NCI-H82 (cell line): ENCODE measurements around the gene BCAP31.
"Not testable (repeated sequence)": the region's sequence is repeated elsewhere in the genome, so short reads cannot be mapped to it uniquely, and the experiment has no call there.

Experiments
- DNase-seq: peaks from one replicate; lab custom pipeline; 2025; lab: John Stamatoyannopoulos, UW

Gene BCAP31

GRCh38 chrX:153693216-153694086 is 30.7 kb downstream of the BCAP31 start:
- DNase-seq = no peak

GRCh38 chrX:153692611-153693156 is 31.5 kb downstream of the BCAP31 start:
- DNase-seq = no peak

GRCh38 chrX:153692003-153692402 is 32.2 kb downstream of the BCAP31 start:
- no peak for DNase-seq

DNA sequence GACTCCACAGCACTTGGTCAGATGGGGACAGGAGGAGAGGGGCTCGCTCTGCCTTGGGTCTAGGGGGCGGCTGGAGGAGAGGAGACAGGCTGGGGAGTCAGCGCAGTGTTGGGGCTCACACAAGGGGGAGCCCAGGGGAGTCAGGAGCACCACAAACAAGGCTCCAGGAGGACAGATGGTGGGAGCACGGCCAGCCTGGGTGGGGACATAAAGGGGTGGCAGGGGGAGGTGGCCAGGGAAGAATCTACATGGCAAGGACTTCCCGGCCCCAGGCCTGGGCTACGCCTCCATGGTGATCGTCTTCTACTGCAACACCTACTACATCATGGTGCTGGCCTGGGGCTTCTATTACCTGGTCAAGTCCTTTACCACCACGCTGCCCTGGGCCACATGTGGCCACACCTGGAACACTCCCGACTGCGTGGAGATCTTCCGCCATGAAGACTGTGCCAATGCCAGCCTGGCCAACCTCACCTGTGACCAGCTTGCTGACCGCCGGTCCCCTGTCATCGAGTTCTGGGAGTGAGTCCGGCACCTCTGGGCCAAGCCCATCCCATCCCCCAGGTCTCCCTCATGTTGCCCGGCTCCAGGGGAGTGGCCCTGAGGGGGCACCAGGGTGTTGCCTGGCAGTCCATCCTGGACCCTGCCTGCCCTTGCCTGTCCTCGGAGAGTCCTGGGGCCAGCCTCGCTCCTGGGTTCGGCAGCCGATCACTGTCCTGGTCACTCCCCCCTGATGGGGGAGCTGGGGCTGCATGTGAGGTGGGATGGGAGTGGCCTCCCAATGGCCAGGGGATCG is 33.0 kb downstream of the BCAP31 start:
- DNase-seq = not testable (repeated sequence)

DNA sequence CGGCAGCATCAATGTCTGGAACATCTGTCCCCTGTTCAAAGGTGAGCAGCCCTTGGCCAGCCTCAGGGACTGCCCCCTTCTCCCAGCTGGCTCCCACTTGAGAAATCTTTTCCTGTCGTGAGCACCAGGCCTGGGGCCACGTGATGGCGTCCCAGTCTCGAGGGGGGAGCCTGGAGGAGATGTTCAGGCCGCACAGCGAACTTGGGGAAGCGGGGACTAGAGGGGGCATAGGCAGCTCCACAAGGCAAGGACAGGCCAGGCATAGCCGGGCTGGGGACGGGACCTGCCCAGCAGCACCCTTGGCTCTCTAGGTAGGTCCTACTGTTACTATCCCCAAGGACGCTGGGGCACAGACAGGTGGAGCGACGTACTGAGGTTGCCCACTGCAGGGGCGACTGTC is 33.7 kb downstream of the BCAP31 start:
- DNase-seq = no peak

DNA sequence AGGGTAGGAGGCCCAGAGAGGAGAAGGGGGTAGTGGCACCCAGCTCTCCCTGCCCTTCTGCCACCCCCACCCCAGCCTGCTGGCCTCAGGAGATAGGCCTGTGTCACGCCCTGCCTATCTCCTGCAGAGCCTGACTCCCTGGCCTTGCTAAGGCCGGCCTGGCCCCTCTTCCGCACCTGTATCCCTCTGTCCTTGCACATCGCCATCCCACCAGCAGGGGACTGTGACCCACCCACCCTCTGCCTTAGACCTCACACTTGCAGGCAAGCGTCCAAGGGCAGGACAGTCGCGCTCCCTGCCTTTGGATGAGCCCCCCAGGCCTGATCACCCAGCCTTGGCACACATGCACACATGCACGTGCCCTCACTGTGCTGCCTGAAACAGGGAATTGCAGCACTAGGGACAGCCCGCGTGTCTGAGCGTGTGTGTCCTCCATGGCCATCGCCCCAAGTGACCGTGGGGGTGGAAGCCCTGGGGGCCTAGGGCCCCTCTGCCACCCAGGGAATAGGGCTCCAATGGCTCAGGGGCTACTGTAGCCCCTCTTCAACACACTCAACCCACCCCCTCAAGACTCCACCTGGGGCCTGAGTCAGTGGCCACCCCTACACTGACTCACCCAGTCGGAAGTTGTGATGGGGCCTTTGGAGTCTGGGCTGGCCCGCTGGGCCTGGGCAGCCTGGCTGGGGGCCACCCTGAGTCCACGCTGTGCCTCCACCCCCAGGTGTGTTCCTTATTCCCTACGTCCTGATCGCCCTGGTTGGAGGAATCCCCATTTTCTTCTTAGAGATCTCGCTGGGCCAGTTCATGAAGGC is 34.3 kb downstream of the BCAP31 start:
- peak; percentile 58 for DNase-seq

GRCh38 chrX:153688911-153689590 is 35.1 kb downstream of the BCAP31 start:
- peak; percentile 44 for DNase-seq

DNA sequence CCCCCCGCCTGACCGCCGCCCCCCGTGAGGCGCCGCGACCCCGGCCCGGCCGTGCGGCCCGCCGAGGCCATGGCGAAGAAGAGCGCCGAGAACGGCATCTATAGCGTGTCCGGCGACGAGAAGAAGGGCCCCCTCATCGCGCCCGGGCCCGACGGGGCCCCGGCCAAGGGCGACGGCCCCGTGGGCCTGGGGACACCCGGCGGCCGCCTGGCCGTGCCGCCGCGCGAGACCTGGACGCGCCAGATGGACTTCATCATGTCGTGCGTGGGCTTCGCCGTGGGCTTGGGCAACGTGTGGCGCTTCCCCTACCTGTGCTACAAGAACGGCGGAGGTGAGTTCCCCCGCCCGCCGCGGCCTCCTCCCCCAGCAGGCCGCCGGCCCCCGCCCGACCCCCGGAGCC is 35.7 kb downstream of the BCAP31 start:
- DNase-seq = no peak

DNA sequence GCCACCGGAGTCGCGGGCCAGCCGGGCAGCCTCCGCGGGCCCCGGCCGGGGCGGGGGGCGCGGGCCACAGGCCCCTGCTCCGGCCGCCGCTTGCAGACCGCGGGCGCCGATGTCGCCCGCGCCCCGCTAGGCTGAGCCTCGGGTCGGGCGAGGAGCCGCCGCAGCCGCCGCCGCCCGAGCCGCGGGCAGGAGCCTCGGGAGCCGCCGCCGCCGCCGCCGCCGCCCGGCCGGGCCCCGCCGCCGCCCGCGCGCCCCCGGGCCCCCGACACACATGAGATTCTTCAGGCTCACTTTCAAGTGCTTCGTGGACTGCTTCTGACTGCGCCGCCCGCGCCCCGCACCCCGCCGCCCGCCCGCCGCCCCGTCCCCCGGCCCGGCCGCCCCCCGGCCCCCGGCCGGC is 36.1 kb downstream of the BCAP31 start:
- no peak for DNase-seq

GRCh38 chrX:153687121-153688039 is 36.8 kb downstream of the BCAP31 start, which contains the start of gene SLC6A8:
SLC6A8 (plus strand) TSS chrX:153687926; CDS start chrX:153688575, 649 bp downstream.
- DNase-seq = peak; percentile 84

- peak; percentile 88 for DNase-seq
These were observed 37.5 kb downstream of the BCAP31 start for GRCh38 chrX:153686711-153687110.

DNA sequence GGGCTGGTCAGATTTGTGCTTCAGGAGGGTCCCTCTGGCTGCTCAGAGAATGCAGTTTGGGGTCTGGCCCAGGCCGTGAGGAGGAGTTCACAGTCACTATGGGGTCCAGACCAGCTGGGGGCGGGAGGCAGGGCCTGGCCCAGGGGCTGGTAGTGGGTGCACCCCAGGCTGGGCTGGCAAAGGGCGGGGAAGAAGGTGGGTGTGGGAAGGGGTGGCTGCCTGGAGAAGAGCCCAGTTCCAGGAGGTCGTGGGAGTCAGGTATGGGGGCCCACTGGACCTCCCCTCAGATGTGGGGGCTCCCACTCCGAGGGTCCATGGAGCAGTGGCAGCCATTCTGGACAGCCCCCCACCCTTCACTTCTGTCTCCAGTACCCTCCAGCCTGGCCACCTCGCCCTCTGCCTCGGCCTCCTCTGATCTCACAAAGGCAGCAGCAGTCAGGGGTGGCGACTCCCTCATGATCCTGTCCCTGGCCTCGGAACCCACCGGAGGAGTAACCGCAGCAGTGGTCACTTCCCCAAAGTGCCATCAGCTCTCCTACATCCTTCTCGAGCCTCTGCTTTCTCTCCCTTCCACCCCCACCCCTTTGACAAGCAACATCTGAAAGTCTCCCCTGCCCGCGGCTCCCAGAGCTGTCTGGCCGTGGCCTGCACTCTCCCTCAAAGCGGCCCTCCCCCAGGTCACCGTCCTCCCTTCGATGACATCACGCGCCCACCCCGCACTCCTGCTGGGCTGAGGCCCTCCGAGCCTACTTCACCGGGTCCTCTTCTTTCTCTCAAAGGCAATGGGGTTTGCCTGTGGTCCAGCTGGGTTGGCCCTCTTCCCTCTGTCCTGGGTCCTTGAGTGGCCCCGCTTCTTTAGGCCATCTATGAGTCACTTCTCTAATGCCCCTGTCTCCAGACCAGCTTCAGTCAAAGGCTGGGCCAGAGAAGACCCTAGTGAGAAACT is 38.2 kb downstream of the BCAP31 start:
- no peak for DNase-seq

GRCh38 chrX:153685156-153685536 is 39.0 kb downstream of the BCAP31 start:
- peak; percentile 52 for DNase-seq

GRCh38 chrX:153684467-153685155 is 39.6 kb downstream of the BCAP31 start:
- DNase-seq = peak; percentile 78

DNA sequence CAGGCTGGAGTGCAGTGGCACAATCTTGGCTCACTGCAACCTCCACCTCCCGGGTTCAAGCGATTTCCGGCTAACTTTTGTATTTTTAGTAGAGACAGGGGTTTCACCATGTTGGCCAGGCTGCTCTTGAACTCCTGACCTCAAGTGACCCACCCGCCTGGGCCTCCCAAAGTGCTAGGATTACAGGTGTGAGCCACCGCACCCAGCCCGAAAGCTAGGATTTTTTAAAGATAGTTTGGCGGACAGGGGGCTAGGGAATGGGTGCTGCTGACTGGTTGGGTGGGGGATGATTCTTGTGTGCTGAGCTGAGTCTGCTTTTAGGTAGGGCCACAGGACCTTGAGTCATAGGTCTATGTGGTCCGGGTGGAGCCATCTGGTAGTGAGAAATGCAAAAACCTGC is 40.7 kb downstream of the BCAP31 start:
- DNase-seq = not testable (repeated sequence)

- no peak for DNase-seq
These were observed 43.0 kb downstream of the BCAP31 start for GRCh38 chrX:153681175-153681574.

- no peak for DNase-seq
These were observed 49.9 kb downstream of the BCAP31 start for GRCh38 chrX:153674219-153674851.
